Panc1 (cell line): ENCODE results near the gene NDUFA12. TPM values are rescaled to one million over a fixed set of nuclear protein-coding genes. Genes with fewer than 3 reads are reported as not detected.
A peak's percentile ranks its signal among the peaks of the same experiment; 100 is the strongest.
"Not testable (repeated sequence)": the region's sequence is repeated elsewhere in the genome, so short reads cannot be mapped to it uniquely, and the experiment has no call there.

Experiments
- ATAC-seq: fragments of 200-7000 bp; cut with Tn5 transposase; 2 replicates; pipeline ENCODE4 v1.9.1; 2020; ENCODE audit warnings: mild to moderate bottlenecking, moderate library complexity
- BruUV-seq: library from RNA; stranded (reverse); fragments of 400-500 nt; replicated peaks from 2 replicates; lab custom pipeline; 2021; lab: Mats Ljungman, UMichigan
- CTCF ChIA-PET: fragments of 300-600 bp; sonication (Branson Sonifier 250); formaldehyde crosslinking; loops from one replicate; lab custom pipeline; 2022; ENCODE audit warnings: antibody characterized with exemption; lab: Charles Lee
- POLR2A ChIA-PET: fragments of 300-600 bp; sonication (Branson Sonifier 250); formaldehyde crosslinking; loops from one replicate; lab custom pipeline; 2022; ENCODE audit warnings: antibody characterized with exemption; lab: Charles Lee
- DNase-seq: peaks from one replicate; pipeline ENCODE4 v3.0.0-alpha.2; 2010; ENCODE audit warnings: low read depth, low spot score
- H3K27ac ChIP-seq: 2 replicates; pipeline ENCODE4 v1.5.1; 2011; ENCODE audit warnings: mild to moderate bottlenecking, low read length, inconsistent platforms
- H3K27me3 ChIP-seq: fragments of 200-500 bp; sonication (Bioruptor generic); 2 replicates; pipeline ENCODE4 v1.6.0; 2014; ENCODE audit warnings: low read length, inconsistent platforms; ENCODE audit not compliant: control insufficient read depth, insufficient read depth
- H3K36me3 ChIP-seq: fragments of 200-500 bp; sonication (Bioruptor generic); 2 replicates; pipeline ENCODE4 v1.5.1; 2014; ENCODE audit warnings: inconsistent platforms, mild to moderate bottlenecking, low read length, moderate library complexity; ENCODE audit not compliant: control insufficient read depth, insufficient read depth
- H3K4me1 ChIP-seq: 2 replicates; pipeline ENCODE4 v1.5.1; 2011; ENCODE audit warnings: inconsistent platforms, mild to moderate bottlenecking, low read length, moderate library complexity; ENCODE audit not compliant: control insufficient read depth, insufficient read depth
- H3K4me3 ChIP-seq, 2 experiments: 2 replicates each; pipeline ENCODE4 v1.5.1; 2011 to 2012; ENCODE audit warnings: low read depth in 2 of 2, low read length in 2 of 2, mild to moderate bottlenecking in 2 of 2, inconsistent platforms in 1 of 2, moderate library complexity in 1 of 2
- H3K9me3 ChIP-seq: fragments of 200-500 bp; sonication (Bioruptor generic); 2 replicates; pipeline ENCODE4 v1.5.1; 2014; ENCODE audit warnings: low read depth, mild to moderate bottlenecking, inconsistent platforms, low read length, moderate library complexity; ENCODE audit not compliant: control insufficient read depth, insufficient read depth
- POLR2AphosphoS5 ChIP-seq: IDR thresholded peaks from 2 replicates; pipeline ENCODE4 v1.6.1; 2012; ENCODE audit warnings: mild to moderate bottlenecking, low read depth, low read length, moderate library complexity
- SIN3A ChIP-seq: IDR thresholded peaks from 2 replicates; pipeline ENCODE4 v1.6.1; 2012; ENCODE audit warnings: low read depth, mild to moderate bottlenecking, low read length, moderate library complexity, borderline replicate concordance; ENCODE audit not compliant: insufficient read depth
- TCF7L2 ChIP-seq: IDR thresholded peaks from 2 replicates; pipeline ENCODE4 v1.6.1; 2011; ENCODE audit warnings: mild to moderate bottlenecking, low read depth, low read length, inconsistent platforms
- in situ Hi-C: cut with HindIII; loops from 2 replicates; pipeline ENCODE4 v1.10.0; 2016; ENCODE audit warnings: low sequenced_read_pairs, low pct_unique_long_range_greater_than_20kb
- intact Hi-C: fragments of 100-400 bp; cut with micrococcal nuclease; formaldehyde crosslinking; loops from one replicate; pipeline ENCODE4 v1.10.0; 2022; ENCODE audit not compliant: unreplicated experiment
- total RNA-seq: library from RNA; stranded (reverse); gene quantifications from one replicate; pipeline ENCODE4 v1.2.1, GENCODE V29; 2021; ENCODE audit not compliant: unreplicated experiment
- TF ChIP-seq, protein P1 (sequence below), 2 experiments: IDR thresholded peaks; 2 replicates each; pipeline ENCODE4 v1.6.1; 2011 to 2012; ENCODE audit warnings: low read depth in 2 of 2, control low read depth in 1 of 2, low read length in 1 of 2, mild to moderate bottlenecking in 1 of 2, moderate library complexity in 1 of 2; ENCODE audit not compliant: insufficient read depth in 1 of 2
- TF ChIP-seq, protein P2 (sequence below): fragments of 450-650 bp; IDR thresholded peaks from 2 replicates; pipeline ENCODE4 v1.5.1; 2017; ENCODE audit warnings: mild to moderate bottlenecking

Gene NDUFA12
- total RNA-seq, 1 experiment from 2014 or later = 108 TPM

DNA sequence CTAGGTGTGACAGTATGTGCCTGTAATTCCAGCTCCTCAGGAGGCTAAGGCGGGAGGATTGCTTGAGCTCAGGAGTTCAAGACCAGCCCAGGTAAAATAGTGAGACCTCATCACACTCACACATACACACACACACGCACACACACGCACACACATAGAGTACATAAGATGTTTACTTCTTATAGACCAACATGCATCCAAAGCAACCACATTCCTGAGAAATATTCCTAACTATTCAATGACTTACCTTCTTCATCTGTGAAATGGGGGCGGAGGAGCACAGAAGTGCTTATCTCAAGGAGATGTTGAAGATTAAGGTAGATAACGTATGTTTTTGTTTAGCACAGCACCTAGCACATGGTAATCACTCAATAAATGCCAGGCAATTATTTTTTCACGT is 6.4 kb downstream of the NDUFA12 start:
- no peaks in the 10 kb centered on the region for H3K9me3 ChIP-seq
- ChIA-PET POLR2A (no interaction called here), CTCF (no interaction called here)
- H3K27ac ChIP-seq = no peak overlapping the region
- H3K27me3 ChIP-seq = no peaks in the 10 kb centered on the region
- DNase-seq = no peak
- ATAC-seq = no peak
- in situ Hi-C loops (no loop called here), intact Hi-C loops (no loop called here)
- H3K4me3 ChIP-seq = no peak overlapping the region
- TF ChIP-seq POLR2AphosphoS5 (no peak), TCF7L2 (no peak), SIN3A (no peak)
- TF ChIP-seq, protein P1, sequence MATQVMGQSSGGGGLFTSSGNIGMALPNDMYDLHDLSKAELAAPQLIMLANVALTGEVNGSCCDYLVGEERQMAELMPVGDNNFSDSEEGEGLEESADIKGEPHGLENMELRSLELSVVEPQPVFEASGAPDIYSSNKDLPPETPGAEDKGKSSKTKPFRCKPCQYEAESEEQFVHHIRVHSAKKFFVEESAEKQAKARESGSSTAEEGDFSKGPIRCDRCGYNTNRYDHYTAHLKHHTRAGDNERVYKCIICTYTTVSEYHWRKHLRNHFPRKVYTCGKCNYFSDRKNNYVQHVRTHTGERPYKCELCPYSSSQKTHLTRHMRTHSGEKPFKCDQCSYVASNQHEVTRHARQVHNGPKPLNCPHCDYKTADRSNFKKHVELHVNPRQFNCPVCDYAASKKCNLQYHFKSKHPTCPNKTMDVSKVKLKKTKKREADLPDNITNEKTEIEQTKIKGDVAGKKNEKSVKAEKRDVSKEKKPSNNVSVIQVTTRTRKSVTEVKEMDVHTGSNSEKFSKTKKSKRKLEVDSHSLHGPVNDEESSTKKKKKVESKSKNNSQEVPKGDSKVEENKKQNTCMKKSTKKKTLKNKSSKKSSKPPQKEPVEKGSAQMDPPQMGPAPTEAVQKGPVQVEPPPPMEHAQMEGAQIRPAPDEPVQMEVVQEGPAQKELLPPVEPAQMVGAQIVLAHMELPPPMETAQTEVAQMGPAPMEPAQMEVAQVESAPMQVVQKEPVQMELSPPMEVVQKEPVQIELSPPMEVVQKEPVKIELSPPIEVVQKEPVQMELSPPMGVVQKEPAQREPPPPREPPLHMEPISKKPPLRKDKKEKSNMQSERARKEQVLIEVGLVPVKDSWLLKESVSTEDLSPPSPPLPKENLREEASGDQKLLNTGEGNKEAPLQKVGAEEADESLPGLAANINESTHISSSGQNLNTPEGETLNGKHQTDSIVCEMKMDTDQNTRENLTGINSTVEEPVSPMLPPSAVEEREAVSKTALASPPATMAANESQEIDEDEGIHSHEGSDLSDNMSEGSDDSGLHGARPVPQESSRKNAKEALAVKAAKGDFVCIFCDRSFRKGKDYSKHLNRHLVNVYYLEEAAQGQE (IDR thresholded peaks at IDR 0.05; ENCODE audit: insufficient read depth in 1 of 2, low read depth in 2 of 2, low read length in 1 of 2) = no peak
- TF ChIP-seq, protein P2, sequence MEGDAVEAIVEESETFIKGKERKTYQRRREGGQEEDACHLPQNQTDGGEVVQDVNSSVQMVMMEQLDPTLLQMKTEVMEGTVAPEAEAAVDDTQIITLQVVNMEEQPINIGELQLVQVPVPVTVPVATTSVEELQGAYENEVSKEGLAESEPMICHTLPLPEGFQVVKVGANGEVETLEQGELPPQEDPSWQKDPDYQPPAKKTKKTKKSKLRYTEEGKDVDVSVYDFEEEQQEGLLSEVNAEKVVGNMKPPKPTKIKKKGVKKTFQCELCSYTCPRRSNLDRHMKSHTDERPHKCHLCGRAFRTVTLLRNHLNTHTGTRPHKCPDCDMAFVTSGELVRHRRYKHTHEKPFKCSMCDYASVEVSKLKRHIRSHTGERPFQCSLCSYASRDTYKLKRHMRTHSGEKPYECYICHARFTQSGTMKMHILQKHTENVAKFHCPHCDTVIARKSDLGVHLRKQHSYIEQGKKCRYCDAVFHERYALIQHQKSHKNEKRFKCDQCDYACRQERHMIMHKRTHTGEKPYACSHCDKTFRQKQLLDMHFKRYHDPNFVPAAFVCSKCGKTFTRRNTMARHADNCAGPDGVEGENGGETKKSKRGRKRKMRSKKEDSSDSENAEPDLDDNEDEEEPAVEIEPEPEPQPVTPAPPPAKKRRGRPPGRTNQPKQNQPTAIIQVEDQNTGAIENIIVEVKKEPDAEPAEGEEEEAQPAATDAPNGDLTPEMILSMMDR = no peak
- peaks cover 2% of the 10 kb centered on the region; the same call in 1 of the 2 replicates for H3K36me3 ChIP-seq
- no TSS peak for BruUV-seq
- H3K4me1 ChIP-seq = no peaks in the 10 kb centered on the region

DNA sequence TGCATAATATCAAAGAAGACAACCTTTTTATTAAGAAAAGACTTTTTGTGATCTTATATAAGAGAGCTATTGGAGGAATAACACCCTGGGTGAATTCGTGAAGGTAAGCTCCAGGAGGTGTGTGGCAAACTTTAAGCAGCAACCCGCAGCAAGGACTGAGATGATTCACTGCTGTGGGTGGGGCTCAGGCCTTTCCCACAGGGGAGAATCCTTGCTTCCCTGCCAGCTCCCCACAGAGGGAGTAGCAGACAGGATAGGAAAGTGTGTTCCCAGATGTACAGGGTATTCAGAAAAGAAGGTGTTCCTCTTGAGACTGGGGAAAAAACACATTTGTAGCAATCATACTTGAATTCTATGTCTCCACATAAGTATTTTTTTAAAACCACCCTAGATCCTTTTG is 9.2 kb downstream of the NDUFA12 start:
- H3K36me3 ChIP-seq = peaks cover 2% of the 10 kb centered on the region; the same call in 1 of the 2 replicates
- TF ChIP-seq, protein P1 (IDR thresholded peaks at IDR 0.05; ENCODE audit: insufficient read depth in 1 of 2, low read depth in 2 of 2, low read length in 1 of 2) = no peak
- intact Hi-C loops = no loop called here
- DNase-seq (peak; percentile 15), ATAC-seq (no peak)
- no peaks in the 10 kb centered on the region for H3K9me3 ChIP-seq
- H3K4me1 ChIP-seq = no peaks in the 10 kb centered on the region
- BruUV-seq = no TSS peak
- no peak overlapping the region for H3K4me3 ChIP-seq
- in situ Hi-C loops = no loop called here
- H3K27ac ChIP-seq = no peak overlapping the region
- POLR2A ChIA-PET = interaction anchor here (0.7 kb wide), 1 partner anchor 908 kb away, joined by 3 read pairs; no protein-coding TSS in a partner anchor
- CTCF ChIA-PET = no interaction called here
- no peaks in the 10 kb centered on the region for H3K27me3 ChIP-seq

DNA sequence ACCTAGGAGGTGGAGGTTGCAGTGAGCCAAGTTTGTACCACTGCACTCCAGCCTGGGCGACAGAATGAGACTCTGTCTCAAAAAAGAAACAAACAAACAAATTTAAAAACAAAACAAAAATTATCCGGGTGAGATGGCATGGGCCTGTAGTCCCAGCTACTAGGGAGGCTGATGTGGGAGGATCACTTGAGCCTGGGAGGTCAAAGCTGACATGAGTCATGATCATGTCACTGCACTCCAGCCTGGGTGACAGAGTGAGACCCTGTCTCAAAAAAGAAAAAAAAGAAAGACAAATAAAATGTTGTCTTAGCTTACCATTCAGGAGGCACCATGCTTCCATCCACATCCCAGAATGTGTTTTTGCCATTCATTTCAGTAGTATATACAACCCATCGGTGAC is 9.6 kb downstream of the NDUFA12 start:
- H3K27ac ChIP-seq, CTCF ChIA-PET, ATAC-seq, H3K4me1 ChIP-seq, DNase-seq, H3K36me3 ChIP-seq, H3K9me3 ChIP-seq, BruUV-seq, in situ Hi-C loops, intact Hi-C loops, H3K4me3 ChIP-seq, H3K27me3 ChIP-seq: not testable (repeated sequence)
- POLR2A ChIA-PET = interaction anchor here (0.7 kb wide), 1 partner anchor 907 kb away, joined by 3 read pairs; no protein-coding TSS in a partner anchor
